Right lobe of liver (tissue), 4 donors: Measurements from ENCODE around the gene ATXN2.

Source experiments
- CTCF ChIP-seq, 4 donors: fragments of 200-600 bp in 3 of 4; fragments of 450-650 bp in 1 of 4; IDR thresholded peaks; one replicate each; pipeline versions ENCODE4 v1.5.1 to v1.8.0; 2016 to 2022; ENCODE audit warnings: antibody characterized with exemption in 4 of 4, mild to moderate bottlenecking in 2 of 4
- POLR2A ChIP-seq: fragments of 450-650 bp; IDR thresholded peaks from one replicate; pipeline ENCODE4 v1.6.1; 2017; ENCODE audit warnings: antibody characterized with exemption, mild to moderate bottlenecking
- donor health status: DM: no; HTN: no; CAD: no.
- donor health status: DM: no; HTN: no; CAD: no.
- donor health status: DM: no; HTN: yes; CAD: no.

- TF ChIP-seq POLR2A (no peak), CTCF (IDR thresholded peaks at IDR 0.05) (no peak)
Observed at GRCh38 chr12:111596985-111597830, 1.9 kb downstream of the ATXN2 start.
